ENCODE results near the gene UFM1. TPM values are rescaled to one million over a fixed set of nuclear protein-coding genes. Genes with fewer than 3 reads are reported as not detected.

UFM1 gene
- total RNA-seq, 2 donors from 2014 or later: 20.7 to 24.0 TPM

GRCh38 chr13:38382946-38383345, 33.3 kb downstream of the UFM1 start:
- Histone ChIP-seq H3K9me3 (no peaks in the 10 kb centered on the region), H3K36me3 (no peaks in the 10 kb centered on the region), H3K27ac (no peak overlapping the region), H3K4me3 (no peak overlapping the region), H3K27me3 (no peaks in the 10 kb centered on the region), H3K4me1 (no peaks in the 10 kb centered on the region)
- no peak for TF ChIP-seq CTCF (IDR thresholded peaks at IDR 0.05)
- DNase-seq (ENCODE audit: low spot score): no peak

- Histone ChIP-seq H3K36me3 (no peaks in the 10 kb centered on the region), H3K27ac (no peak overlapping the region), H3K4me1 (no peaks in the 10 kb centered on the region), H3K4me3 (no peak overlapping the region), H3K9me3 (no peaks in the 10 kb centered on the region), H3K27me3 (no peaks in the 10 kb centered on the region)
- TF ChIP-seq CTCF (IDR thresholded peaks at IDR 0.05): no peak
- DNase-seq (ENCODE audit: low spot score): no peak
Observed at GRCh38 chr13:38384171-38384570, 34.5 kb downstream of the UFM1 start.

GRCh38 chr13:38385153-38385891, 35.7 kb downstream of the UFM1 start:
- H3K4me1 ChIP-seq: no peaks in the 10 kb centered on the region
- TF ChIP-seq CTCF (IDR thresholded peaks at IDR 0.05): no peak
- H3K27me3 ChIP-seq: no peaks in the 10 kb centered on the region
- H3K36me3 ChIP-seq: no peaks in the 10 kb centered on the region
- no peak overlapping the region for H3K27ac ChIP-seq
- no peak overlapping the region for H3K4me3 ChIP-seq
- no peaks in the 10 kb centered on the region for H3K9me3 ChIP-seq
- DNase-seq (ENCODE audit: low spot score): no peak

GRCh38 chr13:38386421-38386820, 36.8 kb downstream of the UFM1 start:
- Histone ChIP-seq H3K27me3 (no peaks in the 10 kb centered on the region), H3K4me3 (no peak overlapping the region), H3K9me3 (no peaks in the 10 kb centered on the region), H3K4me1 (no peaks in the 10 kb centered on the region), H3K27ac (no peak overlapping the region), H3K36me3 (no peaks in the 10 kb centered on the region)
- DNase-seq (ENCODE audit: low spot score): no peak
- TF ChIP-seq CTCF (IDR thresholded peaks at IDR 0.05): no peak

GRCh38 chr13:38391341-38391740, 41.7 kb downstream of the UFM1 start:
- DNase-seq (ENCODE audit: low spot score): no peak
- TF ChIP-seq CTCF (IDR thresholded peaks at IDR 0.05): no peak
- no peaks in the 10 kb centered on the region for H3K36me3 ChIP-seq

More at GRCh38 chr13:38391341-38391740, 41.7 kb downstream of the UFM1 start:
- H3K27me3 ChIP-seq: no peaks in the 10 kb centered on the region
- H3K9me3 ChIP-seq: no peaks in the 10 kb centered on the region
- H3K4me3 ChIP-seq: no peak overlapping the region
- H3K4me1 ChIP-seq: no peaks in the 10 kb centered on the region
- no peak overlapping the region for H3K27ac ChIP-seq
